ENCODE measurements around the gene CCIN. TPM values are rescaled to one million over a fixed set of nuclear protein-coding genes. Genes with fewer than 3 reads are reported as not detected.

The CCIN gene
- polyA plus RNA-seq, 1 of the 3 experiments (the other 2 are of a cell fraction), result 0.54 TPM

- Histone ChIP-seq H4K20me1 (ENCODE audit: insufficient read depth) (peaks cover 84% of the 10 kb centered on the region), H3K4me2 (0 out of 2 replicates have a peak overlapping the region, but pooled peaks have one; percentile 63), H3K27ac (ENCODE audit: low read depth in 2 of 2, low read length in 1 of 2) (peak overlapping the region; percentile 63 to 93), H3K36me3 (replicated peaks in 1 of 2; ENCODE audit: control insufficient read depth in 1 of 2, insufficient read depth in 2 of 2, low read length in 1 of 2) (peaks cover 74 to 89% of the 10 kb centered on the region in 2 experiments), H3F3A (replicated peaks; ENCODE audit: insufficient read depth) (peaks cover 11% of the 10 kb centered on the region), H3K4me3 (ENCODE audit: low read depth in 2 of 2, low read length in 1 of 2) (no peak overlapping the region), H3K9me3 (no peaks in the 10 kb centered on the region), H2AFZ (ENCODE audit: low read depth) (no peak overlapping the region), H3K4me1 (ENCODE audit: control insufficient read depth in 1 of 2, insufficient read depth in 2 of 2, low read depth in 1 of 2, low read length in 1 of 2) (peaks cover 30 to 41% of the 10 kb centered on the region in 2 experiments), H3K9ac (no peak overlapping the region), H3K27me3 (ENCODE audit: insufficient read depth) (no peaks in the 10 kb centered on the region), H3K79me2 (ENCODE audit: insufficient read depth) (peaks cover 97% of the 10 kb centered on the region), H3K9me2 (no peaks in the 10 kb centered on the region)
- DNase-seq, result peak; percentile 50
- no peak for TF ChIP-seq SIN3A (IDR thresholded peaks at IDR 0.05; ENCODE audit: borderline replicate concordance, low read depth, low read length)
- peak; percentile 9; the same call in 1 of the 2 replicates for TF ChIP-seq TCF12 (IDR thresholded peaks at IDR 0.05)
- no peak for TF ChIP-seq RCOR1 (IDR thresholded peaks at IDR 0.05; ENCODE audit: low read length)
- TF ChIP-seq EP300 (IDR thresholded peaks at IDR 0.05; ENCODE audit: borderline replicate concordance in 1 of 2, low read depth in 1 of 2, low read length in 1 of 2), result peak in 1 of 2 experiments; percentile 42; a peak in 1 of 4 replicates
- no peak for TF ChIP-seq NRF1 (IDR thresholded peaks at IDR 0.05; ENCODE audit: low read depth, low read length)
- TF ChIP-seq IRF3 (IDR thresholded peaks at IDR 0.05; ENCODE audit: low read depth, low read length), result no peak
- no peak for TF ChIP-seq SMC3 (IDR thresholded peaks at IDR 0.05; ENCODE audit: low read depth, low read length)
- TF ChIP-seq MEF2A (IDR thresholded peaks at IDR 0.05; ENCODE audit: borderline replicate concordance, low read depth), result no peak
- peak; percentile 32; the same call in 1 of the 2 replicates for TF ChIP-seq GATA2 (CRISPR knock-in tag; IDR thresholded peaks at IDR 0.05)
- peak; percentile 31 for TF ChIP-seq CHD2 (IDR thresholded peaks at IDR 0.05; ENCODE audit: low read length, partially characterized antibody)
- TF ChIP-seq MXI1 (IDR thresholded peaks at IDR 0.05; ENCODE audit: low read depth, low read length), result peak; percentile 65
- no peak for TF ChIP-seq USF1 (IDR thresholded peaks at IDR 0.05; ENCODE audit: borderline replicate concordance, low read depth)
- 71% methylated on average over 10 of the region's 10 CpGs for WGBS (ENCODE audit: low lambda C conversion rate)
- ChIA-PET POLR2A (no interaction called here), CTCF (interaction anchor here (1.3 kb wide), 1 partner anchor 120 kb away, joined by 4 read pairs; no protein-coding TSS in a partner anchor)
Measured at GRCh38 chr9:36208521-36209253, 39.5 kb downstream of the CCIN start.

- CTCF ChIA-PET, result interaction anchor here (1.6 kb wide), 1 partner anchor 21 kb away, joined by 6 read pairs; no protein-coding TSS in a partner anchor
- Histone ChIP-seq H3K27me3 (ENCODE audit: insufficient read depth) (no peaks in the 10 kb centered on the region), H4K20me1 (ENCODE audit: insufficient read depth) (peaks cover 87% of the 10 kb centered on the region), H3K36me3 (replicated peaks in 1 of 2; ENCODE audit: control insufficient read depth in 1 of 2, insufficient read depth in 2 of 2, low read length in 1 of 2) (peaks cover 66 to 82% of the 10 kb centered on the region in 2 experiments), H2AFZ (ENCODE audit: low read depth) (no peak overlapping the region), H3F3A (replicated peaks; ENCODE audit: insufficient read depth) (peaks cover 31% of the 10 kb centered on the region), H3K4me3 (ENCODE audit: low read depth in 2 of 2, low read length in 1 of 2) (no peak overlapping the region), H3K27ac (ENCODE audit: low read depth in 2 of 2, low read length in 1 of 2) (peak overlapping the region in 1 of 2 experiments; percentile 48; a peak in 1 of 4 replicates), H3K4me1 (ENCODE audit: control insufficient read depth in 1 of 2, insufficient read depth in 2 of 2, low read depth in 1 of 2, low read length in 1 of 2) (peaks cover 30 to 44% of the 10 kb centered on the region in 2 experiments), H3K9me3 (no peaks in the 10 kb centered on the region), H3K79me2 (ENCODE audit: insufficient read depth) (peaks cover 91% of the 10 kb centered on the region), H3K9me2 (no peaks in the 10 kb centered on the region), H3K4me2 (no peak overlapping the region), H3K9ac (no peak overlapping the region)
- TF ChIP-seq NFIC (IDR thresholded peaks at IDR 0.05; ENCODE audit: borderline replicate concordance) (no peak), EP300 (IDR thresholded peaks at IDR 0.05; ENCODE audit: borderline replicate concordance in 1 of 2, low read depth in 1 of 2, low read length in 1 of 2) (no peak), ELF1 (IDR thresholded peaks at IDR 0.05) (no peak), FOXJ3 (CRISPR knock-in tag; IDR thresholded peaks at IDR 0.05) (no peak), POLR2AphosphoS5 (IDR thresholded peaks at IDR 0.05; ENCODE audit: low read depth, low read length) (no peak), RXRA (IDR thresholded peaks at IDR 0.05; ENCODE audit: borderline replicate concordance, low read depth) (no peak), TAF1 (IDR thresholded peaks at IDR 0.05; ENCODE audit: borderline replicate concordance, low read depth, low read length) (no peak)
- TF ChIP-seq, protein P1, sequence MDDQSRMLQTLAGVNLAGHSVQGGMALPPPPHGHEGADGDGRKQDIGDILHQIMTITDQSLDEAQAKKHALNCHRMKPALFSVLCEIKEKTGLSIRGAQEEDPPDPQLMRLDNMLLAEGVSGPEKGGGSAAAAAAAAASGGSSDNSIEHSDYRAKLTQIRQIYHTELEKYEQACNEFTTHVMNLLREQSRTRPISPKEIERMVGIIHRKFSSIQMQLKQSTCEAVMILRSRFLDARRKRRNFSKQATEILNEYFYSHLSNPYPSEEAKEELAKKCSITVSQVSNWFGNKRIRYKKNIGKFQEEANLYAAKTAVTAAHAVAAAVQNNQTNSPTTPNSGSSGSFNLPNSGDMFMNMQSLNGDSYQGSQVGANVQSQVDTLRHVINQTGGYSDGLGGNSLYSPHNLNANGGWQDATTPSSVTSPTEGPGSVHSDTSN (IDR thresholded peaks at IDR 0.05), result no peak
- TF ChIP-seq, protein P2, sequence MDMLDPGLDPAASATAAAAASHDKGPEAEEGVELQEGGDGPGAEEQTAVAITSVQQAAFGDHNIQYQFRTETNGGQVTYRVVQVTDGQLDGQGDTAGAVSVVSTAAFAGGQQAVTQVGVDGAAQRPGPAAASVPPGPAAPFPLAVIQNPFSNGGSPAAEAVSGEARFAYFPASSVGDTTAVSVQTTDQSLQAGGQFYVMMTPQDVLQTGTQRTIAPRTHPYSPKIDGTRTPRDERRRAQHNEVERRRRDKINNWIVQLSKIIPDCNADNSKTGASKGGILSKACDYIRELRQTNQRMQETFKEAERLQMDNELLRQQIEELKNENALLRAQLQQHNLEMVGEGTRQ (IDR thresholded peaks at IDR 0.05; ENCODE audit: borderline replicate concordance, low read depth, low read length), result no peak
- WGBS (ENCODE audit: low lambda C conversion rate), result 94% methylated on average over 8 of the region's 8 CpGs
- no peak for DNase-seq
- POLR2A ChIA-PET, result no interaction called here
Measured at GRCh38 chr9:36210722-36211121, 41.5 kb downstream of the CCIN start.

All from SK-N-SH (cell line).